Neural cell (in vitro differentiated cells): ENCODE measurements around the gene PYGO2. TPM values are rescaled to one million over a fixed set of nuclear protein-coding genes. Genes with fewer than 3 reads are reported as not detected.

Source experiments
- H2AFZ ChIP-seq: fragments of 200-600, 300-800 bp; sonication (generic), shearing (Covaris generic); 2 replicates; pipeline ENCODE4 v1.6.0; 2014; ENCODE audit warnings: low read depth, mild to moderate bottlenecking, antibody characterized with exemption, low read length, moderate library complexity
- H3F3A ChIP-seq: fragments of 200-600 bp; shearing (Covaris generic); 2 replicates; pipeline ENCODE4 v1.6.1; 2016; ENCODE audit warnings: mild to moderate bottlenecking, moderate library complexity, mixed read lengths, antibody characterized with exemption, low read length; ENCODE audit not compliant: insufficient read depth, poor library complexity, severe bottlenecking
- H3K27ac ChIP-seq: fragments of 200-600, 300-800 bp; sonication (generic), shearing (Covaris generic); 2 replicates; pipeline ENCODE4 v1.5.1; 2014; ENCODE audit warnings: mild to moderate bottlenecking, low read length, moderate library complexity
- H3K27me3 ChIP-seq: fragments of 300-800, 200-600 bp; sonication (generic), shearing (Covaris generic); 2 replicates; pipeline ENCODE4 v1.6.0; 2014; ENCODE audit warnings: mild to moderate bottlenecking, low read depth, low read length, moderate library complexity; ENCODE audit not compliant: insufficient read depth
- H3K36me3 ChIP-seq: fragments of 300-800, 200-600 bp; sonication (generic), shearing (Covaris generic); 2 replicates; pipeline ENCODE4 v1.5.1; 2014; ENCODE audit warnings: mild to moderate bottlenecking, antibody characterized with exemption, low read length, moderate library complexity; ENCODE audit not compliant: insufficient read depth
- H3K4me2 ChIP-seq: fragments of 300-800, 200-600 bp; sonication (generic), shearing (Covaris generic); 2 replicates; pipeline ENCODE4 v1.6.0; 2014; ENCODE audit warnings: mild to moderate bottlenecking, low read length
- H3K4me3 ChIP-seq: fragments of 300-800, 200-600 bp; sonication (generic), shearing (Covaris generic); 2 replicates; pipeline ENCODE4 v1.5.1; 2014; ENCODE audit warnings: mild to moderate bottlenecking, low read length, moderate library complexity
- H3K79me2 ChIP-seq: fragments of 200-600 bp; shearing (Covaris generic); replicated peaks from 2 replicates; pipeline ENCODE4 v1.6.0; 2014; ENCODE audit warnings: mild to moderate bottlenecking, low read length, moderate library complexity; ENCODE audit not compliant: insufficient read depth
- H3K9ac ChIP-seq: fragments of 300-800, 200-600 bp; sonication (generic), shearing (Covaris generic); 2 replicates; pipeline ENCODE4 v1.6.1; 2016; ENCODE audit warnings: mild to moderate bottlenecking, low read length, mixed read lengths
- H3K9me2 ChIP-seq: fragments of 200-600 bp; shearing (Covaris generic); 2 replicates; pipeline ENCODE4 v1.6.1; 2016; ENCODE audit warnings: mild to moderate bottlenecking, low read length, mixed read lengths; ENCODE audit not compliant: insufficient read depth
- H3K9me3 ChIP-seq: fragments of 200-600, 300-800 bp; sonication (generic), shearing (Covaris generic); 2 replicates; pipeline ENCODE4 v1.6.1; 2016; ENCODE audit warnings: mild to moderate bottlenecking, mixed run types, low read length, moderate library complexity, mixed read lengths
- H4K20me1 ChIP-seq: fragments of 200-600 bp; shearing (Covaris generic); 2 replicates; pipeline ENCODE4 v1.6.1; 2016; ENCODE audit warnings: mild to moderate bottlenecking, mixed run types; ENCODE audit not compliant: insufficient read depth
- EP300 ChIP-seq: fragments of 450-650 bp; conservative IDR thresholded peaks from 2 replicates; pipeline ENCODE4 v1.6.1; 2014; ENCODE audit warnings: antibody characterized with exemption, mild to moderate bottlenecking, moderate library complexity; ENCODE audit not compliant: poor library complexity, severe bottlenecking
- EZH2 ChIP-seq: fragments of 200-600, 300-800 bp; shearing (Covaris generic), sonication (generic); IDR thresholded peaks from 2 replicates; pipeline ENCODE4 v1.6.1; 2014; ENCODE audit warnings: antibody characterized with exemption, low read length, borderline replicate concordance, mild to moderate bottlenecking; ENCODE audit not compliant: insufficient read depth, poor library complexity, severe bottlenecking
- MXI1 ChIP-seq: fragments of 450-650 bp; conservative IDR thresholded peaks from 2 replicates; pipeline ENCODE4 v1.6.1; 2014; ENCODE audit warnings: antibody characterized with exemption, mild to moderate bottlenecking; ENCODE audit not compliant: poor library complexity, severe bottlenecking
- POLR2AphosphoS5 ChIP-seq: IDR thresholded peaks from 2 replicates; pipeline ENCODE4 v1.6.1; 2012
- RAD21 ChIP-seq: fragments of 450-650 bp; conservative IDR thresholded peaks from 2 replicates; pipeline ENCODE4 v1.6.1; 2014; ENCODE audit warnings: antibody characterized with exemption, mild to moderate bottlenecking, moderate library complexity
- SMC3 ChIP-seq: fragments of 450-650 bp; conservative IDR thresholded peaks from 2 replicates; pipeline ENCODE4 v1.6.1; 2014; ENCODE audit warnings: antibody characterized with exemption, mild to moderate bottlenecking, moderate library complexity; ENCODE audit not compliant: poor library complexity
- TAF1 ChIP-seq: IDR thresholded peaks from 2 replicates; pipeline ENCODE4 v1.6.1; 2012; ENCODE audit warnings: low read depth
- polyA plus RNA-seq: library from polyadenylated mRNA; depleted of rRNA; stranded (reverse); fragments of >200 nt; gene quantifications from 2 replicates; pipeline ENCODE4 v1.2.3, GENCODE V29; 2014
- TF ChIP-seq, protein P1 (sequence below): IDR thresholded peaks from 2 replicates; pipeline ENCODE4 v1.6.1; 2012; ENCODE audit warnings: borderline replicate concordance
- TF ChIP-seq, protein P2 (sequence below): fragments of 450-650 bp; IDR thresholded peaks from 2 replicates; pipeline ENCODE4 v1.5.1; 2014; ENCODE audit warnings: antibody characterized with exemption, mild to moderate bottlenecking, moderate library complexity; ENCODE audit not compliant: poor library complexity, severe bottlenecking

Gene PYGO2
- polyA plus RNA-seq, 1 donor from 2014 or later: 13.4 TPM

DNA sequence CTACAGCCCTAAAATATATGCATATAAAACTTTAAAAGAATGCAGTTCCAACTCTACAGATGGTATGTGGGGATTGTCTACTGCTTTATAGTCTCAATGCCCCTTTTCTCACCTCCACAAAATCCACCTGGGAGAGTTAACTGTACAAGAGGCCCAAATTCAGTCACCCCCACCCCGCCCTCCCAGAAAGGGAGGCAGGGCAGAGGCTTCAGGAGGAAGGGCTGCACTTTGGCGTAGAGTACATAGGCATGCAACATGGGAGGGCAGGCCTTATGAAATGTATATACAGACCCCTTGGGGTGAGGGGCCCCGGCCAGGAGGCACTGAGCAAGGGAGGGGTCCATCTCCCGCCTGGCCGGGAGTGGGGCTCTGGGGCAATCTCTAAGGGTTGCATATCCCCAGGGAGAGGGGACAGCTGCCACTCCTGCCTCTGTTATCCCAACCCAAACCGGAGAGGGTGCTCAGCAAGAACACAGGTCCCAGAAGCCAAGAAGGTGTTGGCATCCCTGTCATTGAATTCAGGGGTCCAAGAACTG lies 1.3 kb upstream of the PYGO2 start:
- peak overlapping the region; percentile 95 for H3K27ac ChIP-seq
- no peaks in the 10 kb centered on the region for H3K9me2 ChIP-seq
- H3K9ac ChIP-seq: peak overlapping the region; percentile 98
- no peaks in the 10 kb centered on the region for H3K27me3 ChIP-seq
- peaks cover 24% of the 10 kb centered on the region for H3K79me2 ChIP-seq
- H3F3A ChIP-seq: no peaks in the 10 kb centered on the region
- H4K20me1 ChIP-seq: no peaks in the 10 kb centered on the region
- peak overlapping the region; percentile 93 for H2AFZ ChIP-seq
- H3K4me3 ChIP-seq: peak overlapping the region; percentile 98
- H3K4me2 ChIP-seq: peak overlapping the region; percentile 80
- H3K36me3 ChIP-seq: no peaks in the 10 kb centered on the region
- TF ChIP-seq TAF1: no peak
- TF ChIP-seq RAD21: no peak
- TF ChIP-seq, protein P1, sequence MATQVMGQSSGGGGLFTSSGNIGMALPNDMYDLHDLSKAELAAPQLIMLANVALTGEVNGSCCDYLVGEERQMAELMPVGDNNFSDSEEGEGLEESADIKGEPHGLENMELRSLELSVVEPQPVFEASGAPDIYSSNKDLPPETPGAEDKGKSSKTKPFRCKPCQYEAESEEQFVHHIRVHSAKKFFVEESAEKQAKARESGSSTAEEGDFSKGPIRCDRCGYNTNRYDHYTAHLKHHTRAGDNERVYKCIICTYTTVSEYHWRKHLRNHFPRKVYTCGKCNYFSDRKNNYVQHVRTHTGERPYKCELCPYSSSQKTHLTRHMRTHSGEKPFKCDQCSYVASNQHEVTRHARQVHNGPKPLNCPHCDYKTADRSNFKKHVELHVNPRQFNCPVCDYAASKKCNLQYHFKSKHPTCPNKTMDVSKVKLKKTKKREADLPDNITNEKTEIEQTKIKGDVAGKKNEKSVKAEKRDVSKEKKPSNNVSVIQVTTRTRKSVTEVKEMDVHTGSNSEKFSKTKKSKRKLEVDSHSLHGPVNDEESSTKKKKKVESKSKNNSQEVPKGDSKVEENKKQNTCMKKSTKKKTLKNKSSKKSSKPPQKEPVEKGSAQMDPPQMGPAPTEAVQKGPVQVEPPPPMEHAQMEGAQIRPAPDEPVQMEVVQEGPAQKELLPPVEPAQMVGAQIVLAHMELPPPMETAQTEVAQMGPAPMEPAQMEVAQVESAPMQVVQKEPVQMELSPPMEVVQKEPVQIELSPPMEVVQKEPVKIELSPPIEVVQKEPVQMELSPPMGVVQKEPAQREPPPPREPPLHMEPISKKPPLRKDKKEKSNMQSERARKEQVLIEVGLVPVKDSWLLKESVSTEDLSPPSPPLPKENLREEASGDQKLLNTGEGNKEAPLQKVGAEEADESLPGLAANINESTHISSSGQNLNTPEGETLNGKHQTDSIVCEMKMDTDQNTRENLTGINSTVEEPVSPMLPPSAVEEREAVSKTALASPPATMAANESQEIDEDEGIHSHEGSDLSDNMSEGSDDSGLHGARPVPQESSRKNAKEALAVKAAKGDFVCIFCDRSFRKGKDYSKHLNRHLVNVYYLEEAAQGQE: no peak
- TF ChIP-seq SMC3: no peak
- no peak for TF ChIP-seq MXI1
- TF ChIP-seq EZH2: no peak
- TF ChIP-seq, protein P2, sequence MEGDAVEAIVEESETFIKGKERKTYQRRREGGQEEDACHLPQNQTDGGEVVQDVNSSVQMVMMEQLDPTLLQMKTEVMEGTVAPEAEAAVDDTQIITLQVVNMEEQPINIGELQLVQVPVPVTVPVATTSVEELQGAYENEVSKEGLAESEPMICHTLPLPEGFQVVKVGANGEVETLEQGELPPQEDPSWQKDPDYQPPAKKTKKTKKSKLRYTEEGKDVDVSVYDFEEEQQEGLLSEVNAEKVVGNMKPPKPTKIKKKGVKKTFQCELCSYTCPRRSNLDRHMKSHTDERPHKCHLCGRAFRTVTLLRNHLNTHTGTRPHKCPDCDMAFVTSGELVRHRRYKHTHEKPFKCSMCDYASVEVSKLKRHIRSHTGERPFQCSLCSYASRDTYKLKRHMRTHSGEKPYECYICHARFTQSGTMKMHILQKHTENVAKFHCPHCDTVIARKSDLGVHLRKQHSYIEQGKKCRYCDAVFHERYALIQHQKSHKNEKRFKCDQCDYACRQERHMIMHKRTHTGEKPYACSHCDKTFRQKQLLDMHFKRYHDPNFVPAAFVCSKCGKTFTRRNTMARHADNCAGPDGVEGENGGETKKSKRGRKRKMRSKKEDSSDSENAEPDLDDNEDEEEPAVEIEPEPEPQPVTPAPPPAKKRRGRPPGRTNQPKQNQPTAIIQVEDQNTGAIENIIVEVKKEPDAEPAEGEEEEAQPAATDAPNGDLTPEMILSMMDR: no peak
- no peak for TF ChIP-seq POLR2AphosphoS5
- TF ChIP-seq EP300: no peak
- H3K9me3 ChIP-seq: no peaks in the 10 kb centered on the region

DNA sequence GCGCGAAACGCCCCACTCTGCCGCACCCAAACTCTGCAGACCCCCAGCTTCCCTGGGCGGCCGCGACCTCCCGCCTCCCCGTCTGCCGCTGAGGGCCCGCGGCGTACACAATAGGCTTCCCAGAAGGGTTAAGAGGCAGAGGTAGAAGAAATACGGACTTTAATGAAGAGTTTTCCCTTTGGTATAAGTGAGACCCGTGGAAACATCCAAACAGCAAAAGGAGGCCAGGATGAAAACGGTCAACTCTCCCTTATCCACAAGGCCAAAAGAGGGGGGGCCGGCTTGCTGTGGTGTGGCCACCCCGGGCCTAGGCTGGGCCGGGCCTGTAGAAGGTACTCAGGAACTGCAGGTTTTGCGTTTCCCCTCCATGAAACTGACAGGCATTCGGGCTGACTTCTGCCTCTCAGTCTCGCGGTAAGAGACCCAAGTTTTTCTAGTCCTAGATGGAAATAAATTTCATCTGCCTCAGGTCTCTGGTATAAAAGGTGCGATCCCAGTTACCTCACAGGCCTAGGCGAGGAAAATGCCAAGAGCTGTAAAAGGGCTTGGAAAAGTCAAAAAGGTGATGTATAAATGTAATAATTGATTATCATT lies 671 bp upstream of the PYGO2 start:
- TF ChIP-seq SMC3: peak; percentile 13
- TF ChIP-seq EP300: no peak
- TF ChIP-seq POLR2AphosphoS5: no peak
- no peak for TF ChIP-seq MXI1

More for the DNA sequence above, 671 bp upstream of the PYGO2 start:
- H3K79me2 ChIP-seq: peaks cover 24% of the 10 kb centered on the region
- no peaks in the 10 kb centered on the region for H4K20me1 ChIP-seq
- H3K36me3 ChIP-seq: no peaks in the 10 kb centered on the region
- H2AFZ ChIP-seq: peak overlapping the region; percentile 93
- H3K9me3 ChIP-seq: no peaks in the 10 kb centered on the region
- H3K27me3 ChIP-seq: no peaks in the 10 kb centered on the region
- peak overlapping the region; percentile 98 for H3K9ac ChIP-seq
- H3K27ac ChIP-seq: peak overlapping the region; percentile 95
- no peaks in the 10 kb centered on the region for H3K9me2 ChIP-seq
- H3F3A ChIP-seq: no peaks in the 10 kb centered on the region
- peak overlapping the region; percentile 98 for H3K4me3 ChIP-seq
- peak overlapping the region; percentile 80 for H3K4me2 ChIP-seq
